Choroid plexus epithelial cell (primary cell): ENCODE data around the gene KRT6A.
"Not testable (repeated sequence)": the region's sequence is repeated elsewhere in the genome, so short reads cannot be mapped to it uniquely, and the experiment has no call there.

ENCODE experiments used
- DNase-seq: peaks from one replicate; pipeline ENCODE4 v3.0.0-alpha.2; 2010; ENCODE audit warnings: low read depth
- H3K4me3 ChIP-seq: 2 replicates; pipeline ENCODE4 v1.5.1; 2011; ENCODE audit warnings: low read depth, mild to moderate bottlenecking, control low read depth, low read length, moderate library complexity
- TF ChIP-seq, protein P1 (sequence below): conservative IDR thresholded peaks from 2 replicates; pipeline ENCODE4 v1.5.1; 2011; ENCODE audit warnings: low read depth, mild to moderate bottlenecking, control low read depth, inconsistent platforms, low read length, moderate library complexity

The KRT6A gene

DNA sequence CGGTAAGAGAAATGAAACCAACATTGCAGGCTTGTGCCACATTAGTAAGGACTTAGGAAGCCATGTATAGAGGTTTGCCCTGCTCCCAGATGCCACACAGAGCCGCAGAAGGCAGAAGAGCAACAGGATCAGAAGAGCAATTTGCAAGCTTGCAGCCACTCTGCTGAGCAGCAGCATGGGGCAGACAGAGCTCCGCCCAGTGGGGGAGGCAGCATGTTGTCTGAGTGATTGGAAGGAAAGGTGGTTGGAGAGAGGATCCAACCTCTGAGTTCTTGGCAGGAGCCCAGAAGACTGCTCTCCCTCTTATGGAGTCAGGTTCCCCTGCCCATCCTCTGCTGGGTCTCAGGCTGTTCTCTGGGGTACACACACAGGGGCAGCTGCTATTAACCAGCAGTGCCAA, 2.3 kb upstream of the KRT6A start:
- peak; percentile 64 for DNase-seq
- no peak overlapping the region for H3K4me3 ChIP-seq
- TF ChIP-seq, protein P1, sequence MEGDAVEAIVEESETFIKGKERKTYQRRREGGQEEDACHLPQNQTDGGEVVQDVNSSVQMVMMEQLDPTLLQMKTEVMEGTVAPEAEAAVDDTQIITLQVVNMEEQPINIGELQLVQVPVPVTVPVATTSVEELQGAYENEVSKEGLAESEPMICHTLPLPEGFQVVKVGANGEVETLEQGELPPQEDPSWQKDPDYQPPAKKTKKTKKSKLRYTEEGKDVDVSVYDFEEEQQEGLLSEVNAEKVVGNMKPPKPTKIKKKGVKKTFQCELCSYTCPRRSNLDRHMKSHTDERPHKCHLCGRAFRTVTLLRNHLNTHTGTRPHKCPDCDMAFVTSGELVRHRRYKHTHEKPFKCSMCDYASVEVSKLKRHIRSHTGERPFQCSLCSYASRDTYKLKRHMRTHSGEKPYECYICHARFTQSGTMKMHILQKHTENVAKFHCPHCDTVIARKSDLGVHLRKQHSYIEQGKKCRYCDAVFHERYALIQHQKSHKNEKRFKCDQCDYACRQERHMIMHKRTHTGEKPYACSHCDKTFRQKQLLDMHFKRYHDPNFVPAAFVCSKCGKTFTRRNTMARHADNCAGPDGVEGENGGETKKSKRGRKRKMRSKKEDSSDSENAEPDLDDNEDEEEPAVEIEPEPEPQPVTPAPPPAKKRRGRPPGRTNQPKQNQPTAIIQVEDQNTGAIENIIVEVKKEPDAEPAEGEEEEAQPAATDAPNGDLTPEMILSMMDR = no peak

DNA sequence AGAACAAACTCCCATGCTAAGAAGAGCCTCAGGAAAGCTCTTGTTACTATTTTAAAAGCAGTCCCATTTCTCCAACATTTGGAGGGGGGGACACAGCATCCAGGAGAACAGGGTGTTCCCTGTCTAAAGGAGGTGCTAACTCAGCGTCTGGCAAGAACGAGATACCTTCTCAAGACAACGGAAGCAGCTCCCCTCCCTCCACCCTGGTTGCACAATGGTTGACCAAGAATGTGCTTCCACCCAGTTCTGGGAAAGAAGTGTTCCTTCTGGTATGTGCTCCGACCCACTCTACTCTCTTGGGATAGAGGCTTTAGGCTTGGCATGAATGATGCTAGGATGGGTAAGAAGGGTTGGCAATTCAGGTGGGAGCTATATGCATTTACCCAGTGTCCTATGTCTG, 1.5 kb upstream of the KRT6A start:
- TF ChIP-seq, protein P1 = no peak
- DNase-seq = peak; percentile 78
- no peak overlapping the region for H3K4me3 ChIP-seq

DNA sequence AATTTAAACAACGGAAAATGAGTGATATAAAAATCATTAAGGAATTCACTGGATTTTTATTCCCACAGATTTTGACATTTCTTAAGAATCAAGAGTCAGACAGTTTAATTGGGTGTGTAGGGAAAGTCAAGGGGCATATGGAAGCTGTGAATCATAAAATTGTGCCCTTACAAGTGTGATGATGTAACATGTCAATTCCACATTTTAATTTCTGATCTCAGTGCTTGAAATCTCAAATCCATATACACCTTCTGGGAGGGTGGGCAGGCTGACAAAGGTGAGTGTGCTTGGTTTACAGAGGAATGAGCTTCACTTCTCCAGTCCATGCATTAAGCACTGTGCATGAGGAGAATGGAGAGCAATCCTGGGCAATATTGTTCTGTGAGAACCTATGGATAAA, 1.0 kb upstream of the KRT6A start:
- TF ChIP-seq, protein P1 = no peak
- no peak overlapping the region for H3K4me3 ChIP-seq
- DNase-seq = no peak

DNA sequence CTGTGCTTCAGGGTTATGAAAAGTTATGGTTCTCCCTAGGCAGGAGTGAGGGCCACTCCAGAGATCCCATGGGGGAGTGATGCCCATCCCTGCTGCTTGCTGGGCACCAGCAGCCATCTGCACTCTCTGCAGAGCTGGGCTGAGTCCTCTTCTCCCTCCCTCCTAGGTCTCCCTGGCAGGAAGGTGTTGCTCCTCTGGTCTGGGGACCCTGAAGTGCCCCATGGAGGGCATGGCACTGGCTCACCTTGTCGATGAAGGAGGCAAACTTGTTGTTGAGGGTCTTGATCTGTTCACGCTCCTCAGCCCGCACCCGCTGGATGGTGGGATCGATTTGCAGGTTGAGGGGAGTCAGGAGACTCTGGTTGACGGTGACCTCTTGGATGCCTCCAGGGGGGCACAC, 652 bp downstream of the KRT6A start:
- H3K4me3 ChIP-seq, DNase-seq: not testable (repeated sequence)

DNA sequence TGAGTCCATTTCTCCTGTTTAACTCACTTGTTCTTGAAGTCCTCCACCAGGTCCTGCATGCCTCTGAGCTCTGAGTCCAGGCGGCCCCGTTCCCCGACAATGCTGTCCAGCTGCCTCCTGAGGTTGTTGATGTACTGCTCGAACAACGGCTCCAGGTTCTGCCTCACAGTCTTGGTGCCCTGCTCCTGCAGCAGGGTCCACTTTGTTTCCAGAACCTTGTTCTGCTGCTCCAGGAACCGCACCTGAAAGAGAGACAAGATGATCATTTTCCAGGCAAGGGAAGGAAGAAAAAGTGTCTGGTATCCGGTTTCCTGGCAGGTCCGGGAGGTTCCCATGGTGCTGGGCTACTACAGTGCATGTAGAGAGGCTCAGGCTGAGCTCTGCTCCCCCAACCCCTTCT, 1.6 kb downstream of the KRT6A start:
- H3K4me3 ChIP-seq, DNase-seq: not testable (repeated sequence)

DNA sequence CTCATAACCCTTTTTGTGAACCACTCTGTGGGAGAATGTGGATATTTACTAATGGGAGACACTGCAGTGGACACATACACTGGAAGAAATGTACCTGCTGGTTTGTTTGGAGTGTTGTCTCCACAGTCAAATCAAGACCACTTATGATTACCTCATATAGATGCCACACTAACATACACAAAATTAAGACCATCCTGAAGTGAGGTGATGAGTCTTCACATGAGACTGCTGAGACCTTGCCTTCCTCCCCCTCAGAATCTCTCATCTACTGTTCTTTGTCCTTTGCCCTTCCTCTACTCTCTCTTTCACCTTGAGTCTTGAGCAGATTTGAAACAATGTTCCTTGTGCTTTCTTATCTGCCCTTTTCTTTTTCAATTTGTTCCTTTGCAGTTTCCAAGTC, 4.3 kb downstream of the KRT6A start:
- H3K4me3 ChIP-seq = no peak overlapping the region
- no peak for DNase-seq
- TF ChIP-seq, protein P1 = no peak

DNA sequence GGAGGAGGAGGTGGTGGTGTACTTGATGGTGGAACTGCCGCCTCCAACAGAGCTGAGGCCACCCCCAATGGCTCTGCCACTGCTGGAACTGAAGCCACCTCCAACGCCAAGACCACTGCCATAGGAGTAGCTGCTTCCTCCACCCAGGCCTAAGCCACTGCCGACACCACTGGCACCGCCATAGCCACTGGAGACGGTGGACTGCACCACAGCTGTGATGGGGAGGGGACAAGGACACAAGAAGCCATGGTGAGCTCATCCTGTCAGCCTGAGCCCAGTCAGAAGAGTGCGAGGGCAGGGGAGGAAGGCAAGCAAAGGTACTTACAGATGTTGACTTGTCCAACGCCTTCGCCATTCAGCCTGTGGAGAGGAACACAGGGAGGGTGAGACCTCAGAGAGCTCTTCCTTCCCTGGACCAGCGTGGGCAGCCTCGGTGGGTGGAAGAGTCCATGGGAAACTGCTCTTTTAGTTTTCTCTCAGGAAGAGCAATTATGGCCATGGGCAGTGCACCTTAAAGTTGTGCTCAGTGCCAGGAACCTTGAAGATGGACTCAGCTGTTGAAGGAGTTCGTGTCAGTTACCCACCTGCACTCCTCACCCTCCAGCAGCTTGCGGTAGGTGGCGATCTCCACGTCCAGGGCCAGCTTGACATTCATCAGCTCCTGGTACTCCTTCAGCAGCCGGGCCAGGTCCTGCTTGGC, 5.2 kb downstream of the KRT6A start:
- H3K4me3 ChIP-seq, DNase-seq: not testable (repeated sequence)

DNA sequence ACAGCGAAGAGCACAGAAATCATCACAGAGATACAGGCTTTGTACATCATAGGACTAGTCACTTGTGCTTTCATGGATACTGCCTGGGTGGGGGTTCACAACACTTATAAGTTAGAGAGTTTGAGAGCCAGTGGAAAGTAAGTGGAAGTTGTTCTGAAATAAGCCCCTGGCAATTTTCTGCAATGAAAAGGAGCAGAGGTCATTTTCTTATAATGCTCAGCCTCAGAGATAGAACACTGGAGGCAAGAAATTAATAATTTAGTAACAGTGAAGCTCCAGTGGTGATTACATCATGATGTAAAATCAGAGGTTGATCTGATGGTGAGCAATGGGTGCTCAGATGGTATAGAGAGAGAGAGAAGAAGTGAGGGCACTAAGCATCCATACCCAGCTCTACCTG, 5.8 kb downstream of the KRT6A start:
- no peak for DNase-seq
- H3K4me3 ChIP-seq = no peak overlapping the region
- TF ChIP-seq, protein P1 = no peak
